MM.1S (cell line): Measurements from ENCODE around the gene KCND2.

Experiments used
- DNase-seq: peaks from one replicate; pipeline ENCODE4 v3.0.0-alpha.2; 2015
- H2AFZ ChIP-seq: fragments of 300-600 bp; sonication (generic); 2 replicates; pipeline ENCODE4 v1.6.0; 2016; ENCODE audit warnings: antibody characterized with exemption, low read length
- H3F3A ChIP-seq: fragments of 300-600 bp; sonication (generic); 2 replicates; pipeline ENCODE4 v1.6.1; 2016; ENCODE audit warnings: mild to moderate bottlenecking, antibody characterized with exemption, low read length, moderate library complexity, mixed read lengths; ENCODE audit not compliant: insufficient read depth
- H3K27ac ChIP-seq: fragments of 300-600 bp; sonication (generic); 2 replicates; pipeline ENCODE4 v1.5.1; 2016; ENCODE audit warnings: mild to moderate bottlenecking, low read length
- H3K27me3 ChIP-seq: fragments of 300-600 bp; sonication (generic); replicated peaks from 2 replicates; pipeline ENCODE4 v1.6.0; 2016; ENCODE audit warnings: low read length; ENCODE audit not compliant: insufficient read depth
- H3K36me3 ChIP-seq: fragments of 300-600 bp; sonication (generic); replicated peaks from 2 replicates; pipeline ENCODE4 v1.6.1; 2016; ENCODE audit warnings: mild to moderate bottlenecking, low read length, mixed read lengths; ENCODE audit not compliant: insufficient read depth
- H3K4me1 ChIP-seq: fragments of 300-600 bp; sonication (generic); 2 replicates; pipeline ENCODE4 v1.6.1; 2016; ENCODE audit warnings: low read length, mixed read lengths
- H3K4me2 ChIP-seq: fragments of 300-600 bp; sonication (generic); 2 replicates; pipeline ENCODE4 v1.6.0; 2016; ENCODE audit warnings: low read depth, low read length
- H3K4me3 ChIP-seq: fragments of 300-600 bp; sonication (generic); 2 replicates; pipeline ENCODE4 v1.5.1; 2016; ENCODE audit warnings: low read length, mixed read lengths
- H3K79me2 ChIP-seq: fragments of 300-600 bp; sonication (generic); 2 replicates; pipeline ENCODE4 v1.6.1; 2016; ENCODE audit warnings: mixed run types, low read length, mixed read lengths
- H3K9ac ChIP-seq: fragments of 300-600 bp; sonication (generic); 2 replicates; pipeline ENCODE4 v1.6.1; 2016; ENCODE audit warnings: low read length, mixed read lengths
- H3K9me2 ChIP-seq: fragments of 300-600 bp; sonication (generic); replicated peaks from 2 replicates; pipeline ENCODE4 v1.6.1; 2016; ENCODE audit warnings: mild to moderate bottlenecking, low read length, mixed read lengths; ENCODE audit not compliant: insufficient read depth
- H3K9me3 ChIP-seq: fragments of 300-600 bp; sonication (generic); replicated peaks from 2 replicates; pipeline ENCODE4 v1.6.1; 2016; ENCODE audit warnings: mild to moderate bottlenecking, low read length, mixed read lengths; ENCODE audit not compliant: insufficient read depth
- H4K20me1 ChIP-seq: fragments of 300-600 bp; sonication (generic); 2 replicates; pipeline ENCODE4 v1.6.1; 2016; ENCODE audit warnings: mild to moderate bottlenecking, low read length, moderate library complexity, mixed read lengths; ENCODE audit not compliant: insufficient read depth
- EZH2 ChIP-seq: fragments of 300-600 bp; sonication (generic); optimal IDR thresholded peaks from 2 replicates; pipeline ENCODE3; 2017; ENCODE audit warnings: low read depth, mild to moderate bottlenecking, antibody characterized with exemption, low read length, mixed read lengths
- EZH2phosphoT487 ChIP-seq: fragments of 300-600 bp; sonication (generic); IDR thresholded peaks from 2 replicates; pipeline ENCODE4 v1.6.1; 2018; ENCODE audit warnings: antibody characterized with exemption, low read length
- TF ChIP-seq, protein P1 (sequence below): fragments of 300-600 bp; sonication (generic); IDR thresholded peaks from 2 replicates; pipeline ENCODE4 v1.5.1; 2016; ENCODE audit warnings: antibody characterized with exemption, low read length, mixed read lengths

Gene KCND2

DNA sequence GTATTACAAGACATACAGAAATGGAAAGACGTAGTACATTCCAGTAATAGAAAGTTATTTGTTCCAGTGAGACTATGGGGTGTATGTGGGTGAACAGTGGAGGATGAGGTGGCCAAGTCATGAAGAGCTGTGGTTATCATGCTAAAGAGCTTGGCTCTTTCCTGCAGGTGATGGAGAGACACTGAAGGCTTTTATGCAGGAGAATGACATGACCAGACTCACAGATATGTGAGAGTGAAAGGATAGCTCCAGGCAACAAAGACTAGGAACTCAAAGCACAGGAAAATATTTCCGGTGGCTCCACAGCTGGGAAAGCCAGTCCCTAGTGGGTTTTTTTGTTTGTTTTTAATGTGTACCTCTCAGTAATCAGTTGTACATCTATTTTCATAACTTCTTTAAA, 451.5 kb downstream of the KCND2 start:
- no peak overlapping the region for H3K9ac ChIP-seq
- H3K27ac ChIP-seq, result no peak overlapping the region
- DNase-seq, result no peak
- no peaks in the 10 kb centered on the region for H3K27me3 ChIP-seq
- no peaks in the 10 kb centered on the region for H3F3A ChIP-seq
- no peaks in the 10 kb centered on the region for H3K36me3 ChIP-seq
- H4K20me1 ChIP-seq, result no peaks in the 10 kb centered on the region
- H3K9me3 ChIP-seq, result no peaks in the 10 kb centered on the region
- no peaks in the 10 kb centered on the region for H3K79me2 ChIP-seq
- no peak overlapping the region for H2AFZ ChIP-seq
- no peaks in the 10 kb centered on the region for H3K9me2 ChIP-seq
- no peak overlapping the region for H3K4me2 ChIP-seq
- H3K4me3 ChIP-seq, result no peak overlapping the region
- TF ChIP-seq EZH2phosphoT487, result no peak
- TF ChIP-seq, protein P1, sequence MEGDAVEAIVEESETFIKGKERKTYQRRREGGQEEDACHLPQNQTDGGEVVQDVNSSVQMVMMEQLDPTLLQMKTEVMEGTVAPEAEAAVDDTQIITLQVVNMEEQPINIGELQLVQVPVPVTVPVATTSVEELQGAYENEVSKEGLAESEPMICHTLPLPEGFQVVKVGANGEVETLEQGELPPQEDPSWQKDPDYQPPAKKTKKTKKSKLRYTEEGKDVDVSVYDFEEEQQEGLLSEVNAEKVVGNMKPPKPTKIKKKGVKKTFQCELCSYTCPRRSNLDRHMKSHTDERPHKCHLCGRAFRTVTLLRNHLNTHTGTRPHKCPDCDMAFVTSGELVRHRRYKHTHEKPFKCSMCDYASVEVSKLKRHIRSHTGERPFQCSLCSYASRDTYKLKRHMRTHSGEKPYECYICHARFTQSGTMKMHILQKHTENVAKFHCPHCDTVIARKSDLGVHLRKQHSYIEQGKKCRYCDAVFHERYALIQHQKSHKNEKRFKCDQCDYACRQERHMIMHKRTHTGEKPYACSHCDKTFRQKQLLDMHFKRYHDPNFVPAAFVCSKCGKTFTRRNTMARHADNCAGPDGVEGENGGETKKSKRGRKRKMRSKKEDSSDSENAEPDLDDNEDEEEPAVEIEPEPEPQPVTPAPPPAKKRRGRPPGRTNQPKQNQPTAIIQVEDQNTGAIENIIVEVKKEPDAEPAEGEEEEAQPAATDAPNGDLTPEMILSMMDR, result no peak
- no peaks in the 10 kb centered on the region for H3K4me1 ChIP-seq

DNA sequence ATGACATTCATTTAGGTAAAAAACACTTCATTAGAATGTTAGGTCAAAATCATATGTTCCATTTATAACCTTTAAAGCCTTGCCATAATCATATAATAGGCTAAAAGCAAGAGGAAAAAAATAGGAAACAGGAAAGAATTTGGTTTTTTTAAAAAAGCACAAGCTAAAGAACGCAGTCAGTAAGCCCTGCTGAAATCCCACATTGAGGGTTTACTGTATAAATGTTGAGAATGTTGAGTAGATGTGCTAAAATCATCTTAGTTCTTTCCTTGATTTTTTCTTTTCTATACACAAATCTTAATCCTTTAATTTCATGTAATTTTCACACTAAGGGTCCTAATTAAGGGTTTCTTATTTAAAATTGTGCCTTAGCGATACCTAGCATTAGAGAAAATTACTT, 452.0 kb downstream of the KCND2 start:
- Histone ChIP-seq H3K9me3 (no peaks in the 10 kb centered on the region), H3K9ac (no peak overlapping the region), H2AFZ (peak overlapping the region; percentile 17; the same call in 1 of the 2 replicates), H3K27ac (no peak overlapping the region), H3F3A (no peaks in the 10 kb centered on the region), H3K4me2 (no peak overlapping the region), H3K79me2 (no peaks in the 10 kb centered on the region), H3K4me1 (no peaks in the 10 kb centered on the region), H3K4me3 (no peak overlapping the region), H4K20me1 (no peaks in the 10 kb centered on the region), H3K27me3 (no peaks in the 10 kb centered on the region), H3K36me3 (no peaks in the 10 kb centered on the region), H3K9me2 (no peaks in the 10 kb centered on the region)
- DNase-seq, result no peak
- TF ChIP-seq EZH2 (no peak), EZH2phosphoT487 (no peak)
- TF ChIP-seq, protein P1, result no peak

DNA sequence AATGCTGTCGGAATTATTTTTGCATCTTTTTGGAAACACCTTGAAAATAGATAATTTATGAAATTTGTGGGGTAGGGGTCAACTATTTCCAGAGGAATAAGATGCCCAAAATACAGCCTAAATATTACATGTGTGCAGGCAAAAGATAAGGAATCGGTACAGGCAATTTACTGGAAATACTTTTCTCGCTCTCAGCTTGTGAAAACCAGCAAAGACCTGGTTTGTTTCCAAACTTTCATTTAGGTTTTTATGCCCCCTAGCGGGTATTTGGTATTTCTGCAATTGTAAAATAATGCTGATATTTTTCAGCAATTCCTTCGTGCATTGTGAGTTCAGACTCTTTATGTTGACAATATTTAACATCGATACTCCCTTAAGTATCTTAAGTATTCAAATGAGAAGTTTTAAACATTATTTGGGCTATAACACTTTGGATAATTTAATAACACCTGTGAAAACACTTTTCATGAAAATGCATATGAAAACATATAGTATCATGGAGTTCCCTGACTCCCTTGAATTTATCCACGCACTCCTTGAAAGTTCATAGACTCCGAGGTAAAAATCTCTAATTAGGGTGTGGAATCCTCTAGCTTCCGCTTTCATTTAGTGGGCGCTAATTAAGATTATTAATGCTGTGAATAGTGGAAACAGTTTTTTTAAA, 452.5 kb downstream of the KCND2 start:
- no peak overlapping the region for H3K4me2 ChIP-seq
- H3K4me3 ChIP-seq, result no peak overlapping the region
- H3K36me3 ChIP-seq, result no peaks in the 10 kb centered on the region
- no peaks in the 10 kb centered on the region for H4K20me1 ChIP-seq
- H3K4me1 ChIP-seq, result no peaks in the 10 kb centered on the region
- peak; percentile 62 for DNase-seq
- TF ChIP-seq EZH2phosphoT487, result no peak
- TF ChIP-seq, protein P1, result peak; percentile 79
- H3K9ac ChIP-seq, result no peak overlapping the region
- no peaks in the 10 kb centered on the region for H3K79me2 ChIP-seq
- no peaks in the 10 kb centered on the region for H3K27me3 ChIP-seq
- no peak overlapping the region for H3K27ac ChIP-seq
- no peaks in the 10 kb centered on the region for H3F3A ChIP-seq
- H3K9me2 ChIP-seq, result no peaks in the 10 kb centered on the region
- no peaks in the 10 kb centered on the region for H3K9me3 ChIP-seq
- H2AFZ ChIP-seq, result peak overlapping the region; percentile 17; the same call in 1 of the 2 replicates
